Measurements from ENCODE around the gene APBA2.

GRCh38 chr15:29039466-29040369 is 153.9 kb downstream of the APBA2 start:
- TF ChIP-seq, protein P1, sequence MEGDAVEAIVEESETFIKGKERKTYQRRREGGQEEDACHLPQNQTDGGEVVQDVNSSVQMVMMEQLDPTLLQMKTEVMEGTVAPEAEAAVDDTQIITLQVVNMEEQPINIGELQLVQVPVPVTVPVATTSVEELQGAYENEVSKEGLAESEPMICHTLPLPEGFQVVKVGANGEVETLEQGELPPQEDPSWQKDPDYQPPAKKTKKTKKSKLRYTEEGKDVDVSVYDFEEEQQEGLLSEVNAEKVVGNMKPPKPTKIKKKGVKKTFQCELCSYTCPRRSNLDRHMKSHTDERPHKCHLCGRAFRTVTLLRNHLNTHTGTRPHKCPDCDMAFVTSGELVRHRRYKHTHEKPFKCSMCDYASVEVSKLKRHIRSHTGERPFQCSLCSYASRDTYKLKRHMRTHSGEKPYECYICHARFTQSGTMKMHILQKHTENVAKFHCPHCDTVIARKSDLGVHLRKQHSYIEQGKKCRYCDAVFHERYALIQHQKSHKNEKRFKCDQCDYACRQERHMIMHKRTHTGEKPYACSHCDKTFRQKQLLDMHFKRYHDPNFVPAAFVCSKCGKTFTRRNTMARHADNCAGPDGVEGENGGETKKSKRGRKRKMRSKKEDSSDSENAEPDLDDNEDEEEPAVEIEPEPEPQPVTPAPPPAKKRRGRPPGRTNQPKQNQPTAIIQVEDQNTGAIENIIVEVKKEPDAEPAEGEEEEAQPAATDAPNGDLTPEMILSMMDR (IDR thresholded peaks at IDR 0.05) = no peak
- TF ChIP-seq POLR2AphosphoS5 (IDR thresholded peaks at IDR 0.05) (no peak), POLR2A (IDR thresholded peaks at IDR 0.05) (no peak)

Data from upper lobe of left lung (tissue), 4 donors.